GM12878 (cell line): ENCODE measurements around the gene ATF7. TPM values are rescaled to one million over a fixed set of nuclear protein-coding genes. Genes with fewer than 3 reads are reported as not detected.

Experiments
- ATAC-seq: fragments of 200-7000 bp; cut with Tn5 transposase; 3 replicates; pipeline ENCODE4 v1.9.1; 2020; ENCODE audit warnings: mild to moderate bottlenecking, moderate library complexity
- BruUV-seq: library from RNA; stranded (reverse); fragments of 400-500 nt; replicated peaks from 2 replicates; lab custom pipeline; 2021; lab: Mats Ljungman, UMichigan
- CTCF ChIA-PET: fragments of 300-600 bp; sonication (Branson Sonifier 250); formaldehyde crosslinking; extraction: SDS; loops from one replicate; lab custom pipeline; 2021; ENCODE audit warnings: inconsistent platforms; lab: Yijun Ruan, JAX
- POLR2A ChIA-PET: fragments of 350-600 bp; formaldehyde crosslinking; extraction: SDS; loops from one replicate; lab custom pipeline; 2021; ENCODE audit warnings: inconsistent platforms; lab: Charles Lee
- RAD21 ChIA-PET: fragments of 300-600 bp; sonication (Branson Sonifier 250); formaldehyde crosslinking; loops from one replicate; lab custom pipeline; 2023; ENCODE audit warnings: antibody characterized with exemption; ENCODE audit not compliant: unreplicated experiment; lab: Charles Lee
- SMC1A ChIA-PET: fragments of 300-600 bp; sonication (Branson Sonifier 250); formaldehyde crosslinking; loops from one replicate; lab custom pipeline; 2023; ENCODE audit not compliant: unreplicated experiment, uncharacterized antibody; lab: Charles Lee
- DNase-seq: peaks from one replicate; pipeline ENCODE4 v3.0.0-alpha.2; 2011; ENCODE audit warnings: low read depth, low spot score
- FAIRE-seq: peaks from 3 replicates; lab custom pipeline; 2011; peaks lifted over from hg19 to GRCh38; lab: Jason Lieb, UNC
- H2AFZ ChIP-seq: 2 replicates; pipeline ENCODE4 v1.6.0; 2011; ENCODE audit warnings: low read depth, low read length, control low read depth; ENCODE audit not compliant: control insufficient read depth
- H3K27ac ChIP-seq: 2 replicates; pipeline ENCODE4 v1.5.1; 2011; ENCODE audit warnings: control low read depth; ENCODE audit not compliant: control insufficient read depth, insufficient read depth
- H3K27me3 ChIP-seq, 2 experiments: replicated peaks in 1 of 2; 2 replicates each; pipeline versions ENCODE4 v1.6.0 to v1.6.1; 2011; ENCODE audit warnings: low read length in 1 of 2; ENCODE audit not compliant: control insufficient read depth in 2 of 2, insufficient read depth in 2 of 2
- H3K36me3 ChIP-seq, 2 experiments: 2 replicates each; pipeline ENCODE4 v1.5.1; 2011; ENCODE audit warnings: low read length in 1 of 2; ENCODE audit not compliant: control insufficient read depth in 2 of 2, insufficient read depth in 2 of 2
- H3K4me1 ChIP-seq: 2 replicates; pipeline ENCODE4 v1.6.1; 2011; ENCODE audit warnings: mild to moderate bottlenecking, low read length, moderate library complexity, mixed read lengths; ENCODE audit not compliant: control insufficient read depth, insufficient read depth
- H3K4me2 ChIP-seq: 2 replicates; pipeline ENCODE4 v1.6.0; 2011; ENCODE audit warnings: control low read depth; ENCODE audit not compliant: control insufficient read depth, insufficient read depth
- H3K4me3 ChIP-seq: fragments of 200-600 bp; sonication (generic); 2 replicates; pipeline ENCODE4 v1.5.1; 2016
- H3K79me2 ChIP-seq: 2 replicates; pipeline ENCODE4 v1.6.0; 2011; ENCODE audit warnings: low read length; ENCODE audit not compliant: control insufficient read depth, insufficient read depth
- H3K9ac ChIP-seq: 2 replicates; pipeline ENCODE4 v1.8.0; 2011; ENCODE audit warnings: low read length, control low read depth, mixed read lengths; ENCODE audit not compliant: control insufficient read depth, insufficient read depth
- H3K9me3 ChIP-seq: replicated peaks from 3 replicates; pipeline ENCODE4 v1.5.1; 2011; ENCODE audit warnings: mild to moderate bottlenecking, low read length; ENCODE audit not compliant: control insufficient read depth, insufficient read depth
- H4K20me1 ChIP-seq: 2 replicates; pipeline ENCODE4 v1.6.0; 2011; ENCODE audit not compliant: control insufficient read depth, insufficient read depth
- GABPA ChIP-seq: IDR thresholded peaks from 2 replicates; pipeline ENCODE4 v1.6.1; 2014; ENCODE audit warnings: antibody characterized with exemption, low read depth, mild to moderate bottlenecking, inconsistent platforms
- HDAC6 ChIP-seq: fragments of 200-600 bp; sonication (generic); IDR thresholded peaks from one replicate; pipeline ENCODE4 v1.8.0; 2017; ENCODE audit warnings: antibody characterized with exemption; ENCODE audit not compliant: unreplicated experiment
- MTA3 ChIP-seq: IDR thresholded peaks from 2 replicates; pipeline ENCODE4 v1.6.1; 2012; ENCODE audit warnings: low read length, inconsistent platforms, borderline replicate concordance
- MXI1 ChIP-seq: fragments of 150-350 bp; IDR thresholded peaks from 2 replicates; pipeline ENCODE4 v1.6.1; 2011; ENCODE audit warnings: low read depth, mild to moderate bottlenecking, inconsistent platforms, low read length, improper control_type of control experiment
- MYC ChIP-seq: IDR thresholded peaks from 2 replicates; pipeline ENCODE4 v1.6.1; 2011; ENCODE audit warnings: mild to moderate bottlenecking, low read length, moderate library complexity, inconsistent platforms; ENCODE audit not compliant: insufficient read depth, insufficient replicate concordance, insufficient read length, severe bottlenecking
- NFXL1 ChIP-seq: fragments of 450-650 bp; IDR thresholded peaks from 2 replicates; pipeline ENCODE4 v1.6.1; 2017; ENCODE audit warnings: antibody characterized with exemption, mild to moderate bottlenecking, borderline replicate concordance
- PAX5 ChIP-seq: IDR thresholded peaks from 2 replicates; pipeline ENCODE4 v1.6.1; 2011; ENCODE audit warnings: low read depth, low read length, borderline replicate concordance
- SIX5 ChIP-seq: IDR thresholded peaks from 2 replicates; pipeline ENCODE4 v1.6.1; 2011; ENCODE audit warnings: mild to moderate bottlenecking, low read depth, low read length, moderate library complexity; ENCODE audit not compliant: severe bottlenecking
- YBX1 ChIP-seq: fragments of 450-650 bp; IDR thresholded peaks from 2 replicates; pipeline ENCODE4 v1.6.1; 2016; ENCODE audit warnings: antibody characterized with exemption
- ZNF274 ChIP-seq: IDR thresholded peaks from one replicate; pipeline ENCODE4 v1.8.0; 2011; ENCODE audit not compliant: insufficient read length, insufficient read depth
- WGBS: methylation state at CpG from one replicate; pipeline ENCODE4 v1.1.6; 2016; ENCODE audit warnings: low lambda C conversion rate; ENCODE audit not compliant: insufficient replicate concordance, insufficient coverage; ENCODE audit errors: missing lambda C conversion rate; 5-methylcytosine and 5-hydroxymethylcytosine counted together
- in situ Hi-C: fragments of 300-500 bp; cut with MboI; formaldehyde crosslinking; loops from 9 replicates; pipeline ENCODE4 v1.14.3; 2018; ENCODE audit warnings: mixed read lengths
- intact Hi-C: fragments of 100-400 bp; cut with micrococcal nuclease; formaldehyde crosslinking; loops from one replicate; pipeline ENCODE4 v1.14.2; 2022; ENCODE audit not compliant: unreplicated experiment
- polyA plus RNA-seq, 11 experiments: library from polyadenylated mRNA; depleted of rRNA in 4 of 11; unstranded in 6 of 11; stranded (reverse) in 5 of 11; fragments of >200 nt; fragmentation: Nextera tagmentation in 4 of 11; fragmentation: Illumina TruSeq in 1 of 11; extraction: Ambion mirVana in 4 of 11; extraction: Trizol in 1 of 11; gene quantifications; 1 replicate in 1 of 11; 2 replicates in 10 of 11; pipeline versions ENCODE4 v1.2.1 to v1.2.3, GENCODE V29; 2011 to 2016; ENCODE audit warnings: inconsistent platforms in 2 of 11, missing spikeins in 2 of 11, low read depth in 1 of 11
- total RNA-seq, 4 experiments: library from RNA; depleted of rRNA in 3 of 4; stranded (reverse); fragments of >200 nt in 3 of 4; fragmentation: Illumina TruSeq in 1 of 4; extraction: Trizol in 1 of 4; gene quantifications; 2 replicates each; pipeline versions ENCODE4 v1.2.1 to v1.2.3, GENCODE V29; 2013 to 2021
- TF ChIP-seq, protein P1 (sequence below): fragments of 450-650 bp; conservative IDR thresholded peaks from 2 replicates; pipeline ENCODE4 v1.6.1; 2017; ENCODE audit warnings: mild to moderate bottlenecking, moderate library complexity
- TF ChIP-seq, protein P2 (sequence below): IDR thresholded peaks from 2 replicates; pipeline ENCODE4 v1.6.1; 2012; ENCODE audit warnings: low read depth, low read length, improper control_type of control experiment
- TF ChIP-seq, protein P3 (sequence below): fragments of 150-350 bp; IDR thresholded peaks from 2 replicates; pipeline ENCODE4 v1.6.1; 2016; ENCODE audit warnings: low read depth, low read length
- TF ChIP-seq, protein P4 (sequence below): IDR thresholded peaks from 2 replicates; pipeline ENCODE4 v1.6.1; 2011; ENCODE audit warnings: borderline replicate concordance, low read depth, mild to moderate bottlenecking, moderate library complexity, low read length; ENCODE audit not compliant: insufficient read depth, poor library complexity, severe bottlenecking

The ATF7 gene
- total and polyA plus RNA-seq, 10 of the 15 experiments (the other 5 are each of a cell fraction or from before 2014, with no cell fraction given): 9.1 to 30.7 (median 21.8) TPM

DNA sequence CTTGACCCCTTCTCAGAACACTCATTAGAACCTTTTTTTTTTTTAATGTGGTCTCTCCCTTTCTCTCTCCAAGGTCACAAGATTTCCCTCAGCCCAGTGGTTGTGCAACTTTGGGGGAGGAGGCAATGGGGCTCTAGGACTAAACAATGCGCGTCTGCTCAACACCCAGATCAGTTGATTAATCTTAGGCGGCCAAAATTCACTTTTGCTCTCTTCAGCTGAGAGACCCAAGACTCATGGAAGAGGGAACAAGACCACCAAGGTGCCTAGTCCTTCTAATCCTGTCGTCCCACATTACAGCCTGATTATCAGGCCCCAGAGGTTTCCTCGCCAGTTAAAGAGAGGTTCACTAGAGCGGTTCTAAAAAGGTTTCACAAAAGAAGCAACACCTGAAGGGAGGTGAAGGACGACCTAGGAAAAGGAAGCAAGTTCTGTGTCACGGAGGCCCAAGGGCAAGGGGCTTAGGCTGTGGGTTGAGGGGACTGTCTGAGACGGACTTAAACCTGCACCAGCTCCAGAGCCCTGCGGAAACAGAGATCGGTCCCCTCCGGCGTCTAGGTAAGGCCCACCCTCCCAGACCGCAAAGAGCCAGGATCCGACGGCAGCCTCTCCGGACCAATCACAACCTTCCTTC, 125.9 kb downstream of the ATF7 start:
- ATAC-seq: no peak; the same call in 2 of the 3 replicates
- CTCF ChIA-PET: interaction anchor here (0.5 to 1.8 kb wide), 18 partner anchors 9 to 289 kb away, joined by 3 to 10 read pairs (median 6); partner anchors contain the start of genes AAAS and ATP5MC2
- no peaks in the 10 kb centered on the region for H3K9me3 ChIP-seq
- H3K4me3 ChIP-seq: peak overlapping the region; percentile 76
- peaks cover 11% of the 10 kb centered on the region for H3K79me2 ChIP-seq
- peaks cover 13% of the 10 kb centered on the region for H3K4me1 ChIP-seq
- H4K20me1 ChIP-seq: no peaks in the 10 kb centered on the region
- SMC1A ChIA-PET: interaction anchor here (0.8 to 2.6 kb wide), 12 partner anchors 9 to 287 kb away, joined by 3 to 11 read pairs (median 4); partner anchors contain the start of genes MYG1 and SP1
- H3K27ac ChIP-seq: peak overlapping the region; percentile 82
- RAD21 ChIA-PET: interaction anchor here (0.7 to 2.3 kb wide), 18 partner anchors 8 to 232 kb away, joined by 3 to 13 read pairs (median 5); partner anchors contain the start of genes AAAS, ATP5MC2, ESPL1 and SP1
- DNase-seq: no peak
- H2AFZ ChIP-seq: peak overlapping the region; percentile 83
- intact Hi-C loops (loop anchor here (5.0 kb wide), 1 partner anchor 48 kb away; the partner anchor contains the start of gene PCBP2), in situ Hi-C loops (no loop called here)
- H3K9ac ChIP-seq: peak overlapping the region; percentile 69
- FAIRE-seq: no peak
- POLR2A ChIA-PET: interaction anchor here (0.5 to 2.4 kb wide), 17 partner anchors 8 to 254 kb away, joined by 3 to 18 read pairs (median 5); partner anchors contain the start of genes AAAS, ATF7, CISTR and PRR13
- BruUV-seq: TSS peak; percentile 85
- H3K4me2 ChIP-seq: peak overlapping the region; percentile 81
- H3K36me3 ChIP-seq: peaks cover 0 to 4% of the 10 kb centered on the region in 2 experiments; a peak in 1 of 4 replicates
- under 1% methylated on average over 17 of the region's 17 CpGs for WGBS
- no peaks in the 10 kb centered on the region for H3K27me3 ChIP-seq
- TF ChIP-seq NFXL1 (no peak), HDAC6 (no peak), SIX5 (no peak), PAX5 (no peak), YBX1 (no peak), MXI1 (peak; percentile 39; the same call in 1 of the 2 replicates), MTA3 (no peak), ZNF274 (no peak), MYC (no peak), GABPA (no peak)
- TF ChIP-seq, protein P1, sequence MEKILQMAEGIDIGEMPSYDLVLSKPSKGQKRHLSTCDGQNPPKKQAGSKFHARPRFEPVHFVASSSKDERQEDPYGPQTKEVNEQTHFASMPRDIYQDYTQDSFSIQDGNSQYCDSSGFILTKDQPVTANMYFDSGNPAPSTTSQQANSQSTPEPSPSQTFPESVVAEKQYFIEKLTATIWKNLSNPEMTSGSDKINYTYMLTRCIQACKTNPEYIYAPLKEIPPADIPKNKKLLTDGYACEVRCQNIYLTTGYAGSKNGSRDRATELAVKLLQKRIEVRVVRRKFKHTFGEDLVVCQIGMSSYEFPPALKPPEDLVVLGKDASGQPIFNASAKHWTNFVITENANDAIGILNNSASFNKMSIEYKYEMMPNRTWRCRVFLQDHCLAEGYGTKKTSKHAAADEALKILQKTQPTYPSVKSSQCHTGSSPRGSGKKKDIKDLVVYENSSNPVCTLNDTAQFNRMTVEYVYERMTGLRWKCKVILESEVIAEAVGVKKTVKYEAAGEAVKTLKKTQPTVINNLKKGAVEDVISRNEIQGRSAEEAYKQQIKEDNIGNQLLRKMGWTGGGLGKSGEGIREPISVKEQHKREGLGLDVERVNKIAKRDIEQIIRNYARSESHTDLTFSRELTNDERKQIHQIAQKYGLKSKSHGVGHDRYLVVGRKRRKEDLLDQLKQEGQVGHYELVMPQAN: 0 out of 2 replicates have a peak, but pooled peaks have one; percentile 51
- TF ChIP-seq, protein P2, sequence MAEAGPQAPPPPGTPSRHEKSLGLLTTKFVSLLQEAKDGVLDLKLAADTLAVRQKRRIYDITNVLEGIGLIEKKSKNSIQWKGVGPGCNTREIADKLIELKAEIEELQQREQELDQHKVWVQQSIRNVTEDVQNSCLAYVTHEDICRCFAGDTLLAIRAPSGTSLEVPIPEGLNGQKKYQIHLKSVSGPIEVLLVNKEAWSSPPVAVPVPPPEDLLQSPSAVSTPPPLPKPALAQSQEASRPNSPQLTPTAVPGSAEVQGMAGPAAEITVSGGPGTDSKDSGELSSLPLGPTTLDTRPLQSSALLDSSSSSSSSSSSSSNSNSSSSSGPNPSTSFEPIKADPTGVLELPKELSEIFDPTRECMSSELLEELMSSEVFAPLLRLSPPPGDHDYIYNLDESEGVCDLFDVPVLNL: no peak
- TF ChIP-seq, protein P3, sequence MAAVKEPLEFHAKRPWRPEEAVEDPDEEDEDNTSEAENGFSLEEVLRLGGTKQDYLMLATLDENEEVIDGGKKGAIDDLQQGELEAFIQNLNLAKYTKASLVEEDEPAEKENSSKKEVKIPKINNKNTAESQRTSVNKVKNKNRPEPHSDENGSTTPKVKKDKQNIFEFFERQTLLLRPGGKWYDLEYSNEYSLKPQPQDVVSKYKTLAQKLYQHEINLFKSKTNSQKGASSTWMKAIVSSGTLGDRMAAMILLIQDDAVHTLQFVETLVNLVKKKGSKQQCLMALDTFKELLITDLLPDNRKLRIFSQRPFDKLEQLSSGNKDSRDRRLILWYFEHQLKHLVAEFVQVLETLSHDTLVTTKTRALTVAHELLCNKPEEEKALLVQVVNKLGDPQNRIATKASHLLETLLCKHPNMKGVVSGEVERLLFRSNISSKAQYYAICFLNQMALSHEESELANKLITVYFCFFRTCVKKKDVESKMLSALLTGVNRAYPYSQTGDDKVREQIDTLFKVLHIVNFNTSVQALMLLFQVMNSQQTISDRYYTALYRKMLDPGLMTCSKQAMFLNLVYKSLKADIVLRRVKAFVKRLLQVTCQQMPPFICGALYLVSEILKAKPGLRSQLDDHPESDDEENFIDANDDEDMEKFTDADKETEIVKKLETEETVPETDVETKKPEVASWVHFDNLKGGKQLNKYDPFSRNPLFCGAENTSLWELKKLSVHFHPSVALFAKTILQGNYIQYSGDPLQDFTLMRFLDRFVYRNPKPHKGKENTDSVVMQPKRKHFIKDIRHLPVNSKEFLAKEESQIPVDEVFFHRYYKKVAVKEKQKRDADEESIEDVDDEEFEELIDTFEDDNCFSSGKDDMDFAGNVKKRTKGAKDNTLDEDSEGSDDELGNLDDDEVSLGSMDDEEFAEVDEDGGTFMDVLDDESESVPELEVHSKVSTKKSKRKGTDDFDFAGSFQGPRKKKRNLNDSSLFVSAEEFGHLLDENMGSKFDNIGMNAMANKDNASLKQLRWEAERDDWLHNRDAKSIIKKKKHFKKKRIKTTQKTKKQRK: no peak
- TF ChIP-seq, protein P4, sequence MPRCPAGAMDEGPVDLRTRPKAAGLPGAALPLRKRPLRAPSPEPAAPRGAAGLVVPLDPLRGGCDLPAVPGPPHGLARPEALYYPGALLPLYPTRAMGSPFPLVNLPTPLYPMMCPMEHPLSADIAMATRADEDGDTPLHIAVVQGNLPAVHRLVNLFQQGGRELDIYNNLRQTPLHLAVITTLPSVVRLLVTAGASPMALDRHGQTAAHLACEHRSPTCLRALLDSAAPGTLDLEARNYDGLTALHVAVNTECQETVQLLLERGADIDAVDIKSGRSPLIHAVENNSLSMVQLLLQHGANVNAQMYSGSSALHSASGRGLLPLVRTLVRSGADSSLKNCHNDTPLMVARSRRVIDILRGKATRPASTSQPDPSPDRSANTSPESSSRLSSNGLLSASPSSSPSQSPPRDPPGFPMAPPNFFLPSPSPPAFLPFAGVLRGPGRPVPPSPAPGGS: no peak
